Body of pancreas (tissue), 4 donors: ENCODE results near the gene PDGFRA. TPM values are rescaled to one million over a fixed set of nuclear protein-coding genes. Genes with fewer than 3 reads are reported as not detected.
"Not testable (repeated sequence)": the region's sequence is repeated elsewhere in the genome, so short reads cannot be mapped to it uniquely, and the experiment has no call there.

ENCODE experiments used
- ATAC-seq: fragments of 150-250 bp; one replicate; pipeline ENCODE4 v1.9.1; 2016
- DNase-seq, 4 donors: peaks; one replicate each; pipeline ENCODE4 v3.0.0-alpha.2; 2019
- H3K27ac ChIP-seq, 4 donors: fragments of 200-600 bp; sonication (generic); 1 replicate in 3 of 4; 2 replicates in 1 of 4; pipeline versions ENCODE4 v1.5.1 to v1.6.1; 2016 to 2019; ENCODE audit warnings: mild to moderate bottlenecking in 1 of 4, mixed read lengths in 1 of 4, moderate library complexity in 1 of 4
- H3K27me3 ChIP-seq, 2 donors: fragments of 200-600 bp; sonication (generic); one replicate each; pipeline ENCODE4 v1.6.0; 2016; ENCODE audit warnings: mild to moderate bottlenecking in 1 of 2
- H3K36me3 ChIP-seq, 2 donors: fragments of 200-600 bp; sonication (generic); replicated peaks in 1 of 2; 2 replicates each; pipeline ENCODE4 v1.5.1; 2016; ENCODE audit warnings: low read depth in 2 of 2; ENCODE audit not compliant: insufficient read depth in 1 of 2
- H3K4me1 ChIP-seq: fragments of 200-600 bp; sonication (generic); one replicate; pipeline ENCODE4 v1.6.0; 2016
- H3K4me3 ChIP-seq, 2 donors: fragments of 200-600 bp; sonication (generic); 1 replicate in 1 of 2; 2 replicates in 1 of 2; pipeline ENCODE4 v1.5.1; 2016 to 2019
- H3K9me3 ChIP-seq, 3 donors: fragments of 200-600 bp; sonication (generic); 1 replicate in 2 of 3; 2 replicates in 1 of 3; pipeline ENCODE4 v1.5.1; 2016
- POLR2A ChIP-seq, 3 donors: fragments of 450-650 bp; IDR thresholded peaks; one replicate each; pipeline ENCODE4 v1.6.1; 2016; ENCODE audit warnings: antibody characterized with exemption in 3 of 3, mild to moderate bottlenecking in 2 of 3
- WGBS, 2 donors: methylation state at CpG; one replicate each; pipeline ENCODE4 v1.1.5; 2017; 5-methylcytosine and 5-hydroxymethylcytosine counted together
- intact Hi-C: fragments of 100-400 bp; cut with DNase I; formaldehyde crosslinking; loops from one replicate; pipeline ENCODE4 v1.15.1; 2023
- total RNA-seq, 2 donors: library from RNA; depleted of rRNA; stranded (reverse); fragments of >200 nt; gene quantifications; one replicate each; pipeline ENCODE4 v1.1.0, GENCODE V29; 2016
- TF ChIP-seq, protein P1 (sequence below), 7 experiments: fragments of 450-650 bp in 4 of 7; fragments of 200-600 bp in 3 of 7; sonication (generic) in 3 of 7; IDR thresholded peaks; one replicate each; pipeline ENCODE4 v1.5.1; 2016 to 2019; ENCODE audit warnings: antibody characterized with exemption in 7 of 7

PDGFRA gene
- total RNA-seq, 2 donors from 2014 or later = 54.4 to 56.0 TPM

- DNase-seq (peak; percentile 83 to 86 (median 84)), ATAC-seq (peak; percentile 86)
- H3K27ac ChIP-seq = peak overlapping the region in 1 of 4 donors; percentile 19
- WGBS, 2 donors = 0% methylated on average over 27 of the region's 43 CpGs; no CpG with 5 or more reads in 1 of the 2 donors
- H3K4me3 ChIP-seq = peak overlapping the region in 1 of 2 donors; percentile 30
- intact Hi-C loops = loop anchor here (5.0 to 10.0 kb wide), 2 partner anchors 316 to 1038 kb away; no protein-coding TSS in a partner anchor
- H3K4me1 ChIP-seq = peaks cover 51% of the 10 kb centered on the region
- no peaks in the 10 kb centered on the region for H3K9me3 ChIP-seq
- TF ChIP-seq, protein P1, sequence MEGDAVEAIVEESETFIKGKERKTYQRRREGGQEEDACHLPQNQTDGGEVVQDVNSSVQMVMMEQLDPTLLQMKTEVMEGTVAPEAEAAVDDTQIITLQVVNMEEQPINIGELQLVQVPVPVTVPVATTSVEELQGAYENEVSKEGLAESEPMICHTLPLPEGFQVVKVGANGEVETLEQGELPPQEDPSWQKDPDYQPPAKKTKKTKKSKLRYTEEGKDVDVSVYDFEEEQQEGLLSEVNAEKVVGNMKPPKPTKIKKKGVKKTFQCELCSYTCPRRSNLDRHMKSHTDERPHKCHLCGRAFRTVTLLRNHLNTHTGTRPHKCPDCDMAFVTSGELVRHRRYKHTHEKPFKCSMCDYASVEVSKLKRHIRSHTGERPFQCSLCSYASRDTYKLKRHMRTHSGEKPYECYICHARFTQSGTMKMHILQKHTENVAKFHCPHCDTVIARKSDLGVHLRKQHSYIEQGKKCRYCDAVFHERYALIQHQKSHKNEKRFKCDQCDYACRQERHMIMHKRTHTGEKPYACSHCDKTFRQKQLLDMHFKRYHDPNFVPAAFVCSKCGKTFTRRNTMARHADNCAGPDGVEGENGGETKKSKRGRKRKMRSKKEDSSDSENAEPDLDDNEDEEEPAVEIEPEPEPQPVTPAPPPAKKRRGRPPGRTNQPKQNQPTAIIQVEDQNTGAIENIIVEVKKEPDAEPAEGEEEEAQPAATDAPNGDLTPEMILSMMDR (IDR thresholded peaks at IDR 0.05) = peak; percentile 71 to 90 (median 83)
- TF ChIP-seq POLR2A (IDR thresholded peaks at IDR 0.05) = no peak
- no peaks in the 10 kb centered on the region for H3K36me3 ChIP-seq
- H3K27me3 ChIP-seq = peaks cover 0 to 43% of the 10 kb centered on the region in 2 donors
Measured at GRCh38 chr4:54233277-54233696, 4.2 kb downstream of the PDGFRA start.

DNA sequence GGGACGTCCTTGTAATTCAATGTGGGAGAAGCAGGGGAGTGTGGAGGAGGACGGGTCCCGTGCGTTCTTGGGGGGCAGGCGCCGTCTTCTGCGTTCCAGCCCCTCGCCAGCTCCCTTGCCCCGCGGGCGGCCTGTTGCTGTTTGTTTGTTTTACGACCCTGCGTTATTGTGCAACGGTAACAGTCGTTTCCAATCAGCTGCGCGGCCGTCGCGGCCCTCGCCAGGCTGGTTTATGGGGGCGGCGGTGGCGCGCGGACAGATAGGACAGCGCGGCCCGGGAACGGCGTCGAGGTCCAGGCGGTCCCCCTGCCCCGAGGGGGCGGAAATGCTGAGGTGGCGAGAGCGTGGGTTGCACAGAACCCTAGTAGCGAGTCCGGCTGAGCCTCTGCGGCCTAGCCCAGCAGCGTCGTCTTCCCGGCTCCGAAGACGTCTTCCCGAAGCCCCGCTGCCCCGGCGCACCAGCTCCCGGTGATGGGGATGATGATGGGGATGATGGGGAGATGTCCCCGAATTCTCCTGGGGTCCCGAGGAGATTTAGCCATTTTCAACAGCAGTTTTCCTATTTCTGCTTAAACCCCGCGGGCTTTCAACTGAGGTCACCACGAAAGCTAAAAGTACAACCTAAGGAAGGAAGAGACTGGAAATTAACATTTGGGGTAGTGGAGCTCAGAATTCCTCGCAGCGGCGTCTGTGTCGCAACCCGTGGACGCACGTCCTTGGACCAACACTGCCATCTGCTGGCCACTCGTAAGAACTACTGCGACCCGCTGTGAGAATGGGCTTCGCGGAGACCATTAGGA lies 4.8 kb downstream of the PDGFRA start:
- ATAC-seq (peak; percentile 69), DNase-seq (peak; percentile 78 to 84 (median 80))
- TF ChIP-seq, protein P1 (IDR thresholded peaks at IDR 0.05) = peak; percentile 89 to 97 (median 93)
- no peak for TF ChIP-seq POLR2A (IDR thresholded peaks at IDR 0.05)
- intact Hi-C loops = loop anchor here (5.0 to 10.0 kb wide), 2 partner anchors 317 to 1039 kb away; no protein-coding TSS in a partner anchor
- peaks cover 0 to 38% of the 10 kb centered on the region in 2 donors for H3K27me3 ChIP-seq
- H3K4me1 ChIP-seq = peaks cover 48% of the 10 kb centered on the region
- no peaks in the 10 kb centered on the region for H3K9me3 ChIP-seq
- H3K36me3 ChIP-seq = no peaks in the 10 kb centered on the region
- WGBS, 2 donors = 2 to 3% methylated on average over 27 to 67 of the region's 67 CpGs
- no peak overlapping the region for H3K4me3 ChIP-seq
- H3K27ac ChIP-seq = no peak overlapping the region

GRCh38 chr4:54234497-54235205 lies 5.6 kb downstream of the PDGFRA start:
- Histone ChIP-seq H3K27ac (no peak overlapping the region), H3K27me3 (peaks cover 0 to 31% of the 10 kb centered on the region in 2 donors), H3K36me3 (no peaks in the 10 kb centered on the region), H3K4me1 (peaks cover 46% of the 10 kb centered on the region), H3K4me3 (no peak overlapping the region), H3K9me3 (no peaks in the 10 kb centered on the region)
- DNase-seq (no peak), ATAC-seq (no peak)
- 14 to 16% methylated on average over 10 of the region's 10 CpGs for WGBS, 2 donors
- TF ChIP-seq, protein P1 (IDR thresholded peaks at IDR 0.05) = no peak
- TF ChIP-seq POLR2A (IDR thresholded peaks at IDR 0.05) = no peak
- intact Hi-C loops = loop anchor here (5.0 to 10.0 kb wide), 2 partner anchors 317 to 1040 kb away; no protein-coding TSS in a partner anchor

GRCh38 chr4:54236316-54236715 lies 7.2 kb downstream of the PDGFRA start:
- DNase-seq, H3K4me3 ChIP-seq, H3K9me3 ChIP-seq, H3K36me3 ChIP-seq, H3K27ac ChIP-seq, ATAC-seq: not testable (repeated sequence)
- intact Hi-C loops = loop anchor here (10.0 kb wide), 1 partner anchor 1042 kb away; no protein-coding TSS in a partner anchor
- Histone ChIP-seq H3K4me1 (peaks cover 30% of the 10 kb centered on the region), H3K27me3 (peaks cover 0 to 14% of the 10 kb centered on the region in 2 donors)
- 68 to 70% methylated on average over 7 of the region's 7 CpGs for WGBS, 2 donors

DNA sequence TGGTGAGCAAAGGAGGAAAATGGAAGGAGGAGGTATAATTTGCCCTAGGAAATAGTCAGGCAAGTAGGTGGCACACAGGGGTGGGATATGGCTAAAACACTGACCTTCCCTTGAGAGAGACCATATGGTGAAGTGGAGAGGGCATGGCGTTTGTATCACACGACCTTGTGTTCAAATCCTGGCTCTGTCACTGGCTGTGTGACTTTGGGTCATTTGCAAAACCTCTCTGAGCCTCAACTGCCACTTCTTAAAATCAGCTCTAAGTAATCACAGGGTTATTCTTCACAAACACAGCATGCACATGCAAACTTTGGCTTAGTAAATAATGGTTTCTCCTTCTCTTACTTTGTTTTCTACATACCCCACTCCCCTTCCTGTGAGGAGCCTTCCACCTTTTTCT lies 8.7 kb downstream of the PDGFRA start:
- Histone ChIP-seq H3K4me3 (no peak overlapping the region), H3K36me3 (no peaks in the 10 kb centered on the region), H3K27ac (no peak overlapping the region), H3K27me3 (no peaks in the 10 kb centered on the region), H3K9me3 (no peaks in the 10 kb centered on the region), H3K4me1 (peaks cover 15% of the 10 kb centered on the region)
- DNase-seq (no peak), ATAC-seq (no peak)
- WGBS, 2 donors = 60 to 67% methylated on average over 2 of the region's 2 CpGs
- intact Hi-C loops = loop anchor here (10.0 kb wide), 1 partner anchor 1043 kb away; no protein-coding TSS in a partner anchor
- TF ChIP-seq, protein P1 (IDR thresholded peaks at IDR 0.05) = no peak
- no peak for TF ChIP-seq POLR2A (IDR thresholded peaks at IDR 0.05)
